Keratinocyte (primary cell): Measurements from ENCODE around the gene AGFG1.

Experiments used
- EZH2 ChIP-seq: IDR thresholded peaks from one replicate; pipeline ENCODE4 v1.6.1; 2012; ENCODE audit warnings: inconsistent platforms, mild to moderate bottlenecking, low read length, moderate library complexity
- TF ChIP-seq, protein P1 (sequence below), 3 experiments: IDR thresholded peaks in 1 of 3; conservative IDR thresholded peaks in 1 of 3; optimal IDR thresholded peaks in 1 of 3; 2 replicates in 2 of 3; 3 replicates in 1 of 3; pipeline versions ENCODE3 to v1.5.1; 2011; ENCODE audit warnings: low read length in 3 of 3, mild to moderate bottlenecking in 3 of 3, moderate library complexity in 2 of 3, control low read depth in 1 of 3, inconsistent platforms in 1 of 3; ENCODE audit not compliant: insufficient read depth in 2 of 3; ENCODE audit errors: extremely low read depth in 1 of 3

DNA sequence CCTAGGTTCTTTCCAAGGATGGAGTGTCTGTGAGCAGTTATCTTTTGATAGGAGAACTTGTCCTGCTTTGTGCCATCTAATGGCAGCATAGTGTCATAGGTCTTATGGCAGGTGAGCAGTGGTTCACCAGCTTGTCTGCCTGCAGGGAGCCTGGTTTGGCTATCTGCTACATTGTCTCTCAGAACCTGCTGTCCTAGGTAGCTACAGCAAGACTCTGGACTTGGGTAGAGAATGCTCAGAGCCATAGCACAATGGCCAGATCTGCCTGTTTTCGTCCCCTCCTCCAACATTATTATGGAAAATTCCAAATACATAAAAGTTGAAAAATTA is 28.3 kb downstream of the AGFG1 start:
- TF ChIP-seq, protein P1, sequence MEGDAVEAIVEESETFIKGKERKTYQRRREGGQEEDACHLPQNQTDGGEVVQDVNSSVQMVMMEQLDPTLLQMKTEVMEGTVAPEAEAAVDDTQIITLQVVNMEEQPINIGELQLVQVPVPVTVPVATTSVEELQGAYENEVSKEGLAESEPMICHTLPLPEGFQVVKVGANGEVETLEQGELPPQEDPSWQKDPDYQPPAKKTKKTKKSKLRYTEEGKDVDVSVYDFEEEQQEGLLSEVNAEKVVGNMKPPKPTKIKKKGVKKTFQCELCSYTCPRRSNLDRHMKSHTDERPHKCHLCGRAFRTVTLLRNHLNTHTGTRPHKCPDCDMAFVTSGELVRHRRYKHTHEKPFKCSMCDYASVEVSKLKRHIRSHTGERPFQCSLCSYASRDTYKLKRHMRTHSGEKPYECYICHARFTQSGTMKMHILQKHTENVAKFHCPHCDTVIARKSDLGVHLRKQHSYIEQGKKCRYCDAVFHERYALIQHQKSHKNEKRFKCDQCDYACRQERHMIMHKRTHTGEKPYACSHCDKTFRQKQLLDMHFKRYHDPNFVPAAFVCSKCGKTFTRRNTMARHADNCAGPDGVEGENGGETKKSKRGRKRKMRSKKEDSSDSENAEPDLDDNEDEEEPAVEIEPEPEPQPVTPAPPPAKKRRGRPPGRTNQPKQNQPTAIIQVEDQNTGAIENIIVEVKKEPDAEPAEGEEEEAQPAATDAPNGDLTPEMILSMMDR (optimal IDR thresholded peaks at IDR 0.05 in 1 of 3, IDR thresholded peaks at IDR 0.05 in 1 of 3, conservative IDR thresholded peaks at IDR 0.05 in 1 of 3; ENCODE audit: extremely low read depth in 1 of 3, insufficient read depth in 2 of 3, low read length in 3 of 3): peak in 1 of 3 experiments; percentile 24
- TF ChIP-seq EZH2: no peak
